GM18511 (cell line): Measurements from ENCODE around the gene PRKCE.

Experiments used
- ATAC-seq: cut with Tn5 transposase; IDR thresholded peaks from one replicate; pipeline ENCODE4 v1.9.1; 2021; ENCODE audit warnings: mild to moderate bottlenecking, moderate library complexity; ENCODE audit not compliant: unreplicated experiment

The PRKCE gene

GRCh38 chr2:45748239-45748638 lies 96.8 kb downstream of the PRKCE start:
- no peak for ATAC-seq

GRCh38 chr2:45750001-45750400 lies 98.5 kb downstream of the PRKCE start:
- no peak for ATAC-seq

DNA sequence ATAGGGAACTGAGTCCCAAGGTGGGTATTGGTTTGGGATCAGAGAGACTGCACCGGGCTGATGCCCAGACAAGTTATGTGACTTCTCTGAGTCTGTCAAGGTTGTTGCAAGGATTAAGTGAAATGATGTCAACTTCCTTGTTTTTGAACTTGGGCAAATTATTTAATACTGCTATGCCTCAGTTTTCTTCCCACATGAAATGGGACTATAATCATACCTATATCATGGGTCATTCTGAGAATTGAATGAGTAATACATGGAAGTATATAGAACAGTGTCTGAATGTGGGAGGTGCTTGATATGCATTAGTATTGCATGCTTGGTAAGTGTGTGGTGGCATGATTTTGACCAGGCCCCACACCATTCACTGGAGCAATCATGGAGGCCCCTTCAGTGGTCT lies 99.0 kb downstream of the PRKCE start:
- no peak for ATAC-seq

- ATAC-seq, result no peak
Observed at GRCh38 chr2:45753381-45753780, 101.9 kb downstream of the PRKCE start.

DNA sequence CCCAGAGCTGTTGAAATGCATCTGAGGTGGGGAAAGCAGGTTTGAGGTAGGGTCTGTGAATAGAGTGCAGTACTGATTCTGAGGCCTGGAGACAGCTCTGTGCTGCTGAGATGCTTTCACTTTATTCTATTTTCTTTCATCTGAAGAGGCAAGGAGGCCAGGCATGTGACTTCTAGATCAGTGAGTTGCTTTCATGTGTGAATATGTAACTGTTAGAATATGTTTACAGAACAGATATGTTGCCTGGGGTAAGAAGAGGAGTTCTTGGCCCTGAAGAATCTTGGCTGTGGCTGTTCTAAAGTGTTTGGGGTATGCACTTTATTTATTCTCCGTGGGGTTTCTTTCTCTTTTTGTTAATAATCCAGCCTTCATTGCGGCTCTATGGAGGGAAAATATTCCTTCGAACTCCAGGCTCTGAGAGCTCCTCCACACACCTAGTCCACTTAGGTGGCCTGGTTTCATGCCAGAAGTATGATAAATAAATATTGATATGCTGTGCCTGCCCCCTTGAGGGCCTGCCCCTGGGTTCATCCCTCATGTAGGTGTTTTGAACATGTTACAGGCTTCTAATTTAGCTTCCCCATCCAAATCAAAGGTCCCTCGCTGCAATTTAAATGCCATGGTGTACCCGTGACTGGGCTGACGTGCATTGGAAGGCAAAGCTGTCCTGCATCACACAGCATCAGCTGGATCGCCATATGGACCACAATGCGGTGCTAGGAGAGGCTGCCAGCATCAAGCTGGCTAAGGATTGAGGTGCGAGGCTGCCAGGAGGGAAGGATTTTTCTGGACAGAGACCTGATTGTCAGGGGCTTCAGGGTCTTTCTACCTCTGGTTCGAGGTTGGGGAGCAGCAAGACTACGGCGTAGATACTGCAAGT lies 102.9 kb downstream of the PRKCE start:
- no peak for ATAC-seq

DNA sequence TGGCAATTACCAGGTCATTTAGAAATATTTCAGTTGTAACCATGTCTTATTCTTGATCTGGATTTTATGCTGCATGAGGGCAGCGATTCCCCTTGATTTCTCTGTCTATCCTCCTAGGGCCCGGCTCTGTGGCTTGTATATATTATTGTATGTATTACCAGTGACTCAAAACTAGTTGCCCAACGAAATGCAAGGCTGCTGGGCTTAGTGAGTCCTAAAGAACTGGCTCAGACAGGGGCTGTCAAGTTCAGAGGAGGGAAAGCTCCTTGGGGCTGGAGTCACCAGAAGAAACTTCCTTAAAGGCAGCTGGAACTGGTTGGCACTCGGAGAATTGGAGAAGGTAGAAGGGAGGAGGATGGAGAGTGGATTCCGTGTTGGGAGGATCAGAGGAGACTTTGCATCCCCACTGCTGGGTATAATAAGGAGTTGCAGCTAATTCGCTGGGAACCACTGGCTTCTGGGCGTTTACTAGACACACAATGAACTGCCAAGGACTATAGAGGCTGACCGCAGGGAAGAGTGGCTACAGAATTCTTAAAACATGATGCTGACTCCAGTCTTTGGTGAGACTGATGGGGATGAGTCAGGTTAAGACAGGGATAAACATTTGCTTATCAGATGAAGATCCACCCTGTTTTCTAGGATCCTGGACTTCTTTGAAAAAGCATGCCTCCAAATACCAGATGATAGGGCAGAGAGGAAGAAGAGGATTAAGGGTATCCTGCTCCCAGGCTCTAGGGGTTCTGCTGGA lies 104.3 kb downstream of the PRKCE start:
- no peak for ATAC-seq

GRCh38 chr2:45758018-45758417 lies 106.5 kb downstream of the PRKCE start:
- ATAC-seq, result no peak

- no peak for ATAC-seq
Observed at GRCh38 chr2:45759310-45759851, 107.9 kb downstream of the PRKCE start.

DNA sequence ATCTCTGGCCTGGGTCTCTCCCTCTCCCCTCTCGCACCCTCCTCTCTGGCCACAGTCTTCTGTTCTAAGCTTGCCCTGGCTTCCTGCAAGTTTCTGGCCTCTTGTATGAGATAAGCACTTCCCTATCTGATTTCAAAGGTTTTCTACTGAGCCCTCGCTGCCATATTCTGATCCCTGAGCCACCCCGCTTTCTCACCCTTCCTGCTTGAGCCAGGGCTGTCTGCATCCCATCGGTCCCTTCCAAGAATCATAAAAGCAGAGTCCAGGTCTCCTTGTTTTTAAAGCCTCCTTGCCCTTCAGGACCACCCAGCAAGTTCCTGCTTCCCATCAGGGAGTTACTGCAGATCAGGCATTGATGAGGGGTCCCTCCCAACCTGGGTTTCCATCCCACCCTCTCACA lies 110.2 kb downstream of the PRKCE start:
- ATAC-seq, result no peak

DNA sequence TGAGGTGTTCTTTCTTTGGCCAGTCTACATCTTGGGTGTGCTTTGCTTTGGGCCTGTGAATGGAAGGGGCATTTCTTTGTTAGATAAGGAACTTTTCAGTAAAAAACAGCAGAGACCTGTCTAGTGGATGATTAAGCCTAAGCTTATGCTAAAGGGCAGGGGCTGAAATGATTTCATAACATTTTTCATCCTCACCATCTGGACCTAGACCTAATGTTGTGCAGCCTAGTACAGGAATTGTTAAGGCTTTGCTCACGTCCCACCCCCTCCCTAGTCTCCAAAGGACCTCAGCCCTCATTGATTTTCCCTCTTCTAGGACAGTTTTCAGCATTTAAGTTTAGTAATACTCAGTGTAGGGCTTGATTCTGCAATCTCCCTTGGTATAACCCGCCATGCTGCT lies 111.8 kb downstream of the PRKCE start:
- ATAC-seq, result no peak

- no peak for ATAC-seq
Observed at GRCh38 chr2:45763797-45764196, 112.3 kb downstream of the PRKCE start.

GRCh38 chr2:45765007-45765727 lies 113.7 kb downstream of the PRKCE start:
- no peak for ATAC-seq

- no peak for ATAC-seq
Observed at GRCh38 chr2:45765728-45766254, 114.3 kb downstream of the PRKCE start.

DNA sequence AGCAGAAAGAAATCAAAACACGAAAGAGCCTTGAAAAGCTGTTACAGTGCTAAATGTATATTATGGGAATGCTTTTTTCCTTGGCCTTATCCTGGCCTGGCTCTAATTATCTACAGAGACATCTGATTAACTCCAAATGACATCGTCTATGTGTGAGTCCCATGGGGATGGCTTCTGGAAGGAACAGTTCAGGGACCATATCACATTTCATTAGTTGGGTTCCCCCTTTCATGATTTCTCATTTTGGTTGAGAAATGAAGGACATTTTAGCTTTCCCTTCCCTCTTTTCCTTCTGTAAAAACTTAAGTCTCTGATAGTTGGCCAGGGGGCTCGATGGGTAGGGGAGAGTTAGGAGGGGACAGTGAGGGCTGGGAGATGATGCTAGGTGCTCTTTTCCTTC lies 116.7 kb downstream of the PRKCE start:
- ATAC-seq, result no peak

GRCh38 chr2:45769056-45769455 lies 117.6 kb downstream of the PRKCE start:
- ATAC-seq, result no peak

DNA sequence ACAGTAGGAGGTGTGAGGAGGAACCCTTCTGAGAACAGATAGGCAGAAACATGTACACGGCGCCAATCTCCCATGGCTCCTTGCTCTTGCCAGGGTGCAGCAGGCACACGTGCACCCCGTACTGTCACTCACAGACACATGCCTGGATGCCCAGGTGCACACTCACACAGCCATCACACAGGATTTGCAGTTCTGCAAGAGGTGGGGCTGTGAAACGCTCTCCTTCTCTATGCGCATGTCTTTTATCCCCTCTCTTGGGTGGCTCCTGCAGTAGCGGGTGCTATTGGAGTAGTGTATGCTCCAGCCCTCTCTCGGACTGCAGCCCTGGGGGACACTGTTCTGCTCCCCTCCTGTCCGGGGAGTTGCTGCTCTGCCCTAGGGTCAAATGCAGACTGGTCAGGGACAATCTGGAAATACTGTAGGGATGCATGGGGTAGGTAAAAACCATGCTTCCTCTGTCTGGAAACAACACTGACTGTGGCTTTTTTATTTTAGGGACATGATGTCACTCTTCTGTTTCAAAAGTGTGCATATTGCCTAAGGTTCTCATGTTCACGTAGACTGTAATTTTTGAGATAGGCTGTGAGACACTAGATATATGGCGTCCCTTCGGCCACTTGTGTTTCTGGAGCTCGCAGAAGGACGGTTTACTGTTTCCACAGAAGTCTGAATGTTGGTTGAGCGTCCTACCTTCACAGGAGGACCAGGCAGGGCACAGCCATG lies 118.5 kb downstream of the PRKCE start:
- no peak for ATAC-seq

GRCh38 chr2:45770811-45771210 lies 119.3 kb downstream of the PRKCE start:
- no peak for ATAC-seq

- no peak for ATAC-seq
Observed at GRCh38 chr2:45771261-45771660, 119.8 kb downstream of the PRKCE start.

DNA sequence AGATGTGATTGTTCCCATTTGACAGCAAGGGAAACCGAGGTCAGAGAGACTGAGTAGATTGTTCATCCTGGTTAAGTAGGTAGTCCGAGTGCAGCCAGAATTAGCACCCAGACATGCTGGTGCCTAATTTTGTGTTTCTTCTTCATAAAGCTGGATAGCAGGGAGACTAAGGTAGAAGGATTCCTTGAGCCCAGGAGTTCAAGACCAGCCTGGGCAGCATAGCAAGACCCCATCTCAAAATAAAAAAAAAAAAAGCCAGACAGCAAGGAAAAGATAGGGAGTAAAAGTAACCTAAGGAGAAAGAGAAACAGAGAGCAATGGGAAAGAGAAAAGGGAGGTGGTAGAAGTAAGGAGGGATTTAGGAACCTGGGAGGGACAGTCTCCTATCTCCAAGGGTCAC lies 120.6 kb downstream of the PRKCE start:
- ATAC-seq, result no peak

DNA sequence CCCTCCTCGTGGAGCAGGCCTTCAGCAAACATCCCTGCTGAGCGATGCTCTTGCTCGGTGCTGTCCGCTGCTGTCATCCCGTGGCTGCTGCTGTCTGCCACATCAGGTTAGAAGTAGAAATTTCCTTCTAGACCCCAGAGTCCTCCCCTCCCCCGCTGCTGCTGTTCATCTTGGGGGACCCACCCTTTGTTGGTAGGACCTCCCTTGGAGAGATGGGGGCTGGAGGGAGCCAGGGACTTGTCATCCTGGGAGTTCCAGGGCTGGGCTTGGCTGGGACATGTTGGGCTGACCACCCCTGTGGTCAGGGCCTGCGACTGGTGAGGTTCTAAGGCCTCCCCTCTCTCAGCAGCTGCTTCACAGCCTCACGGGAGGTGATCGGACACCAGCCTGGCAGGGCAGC lies 122.4 kb downstream of the PRKCE start:
- ATAC-seq, result no peak
